ENCODE measurements around the gene OR9I1. TPM values are rescaled to one million over a fixed set of nuclear protein-coding genes. Genes with fewer than 3 reads are reported as not detected.

OR9I1 gene
- total RNA-seq, 1 experiment from 2014 or later, result not detected

DNA sequence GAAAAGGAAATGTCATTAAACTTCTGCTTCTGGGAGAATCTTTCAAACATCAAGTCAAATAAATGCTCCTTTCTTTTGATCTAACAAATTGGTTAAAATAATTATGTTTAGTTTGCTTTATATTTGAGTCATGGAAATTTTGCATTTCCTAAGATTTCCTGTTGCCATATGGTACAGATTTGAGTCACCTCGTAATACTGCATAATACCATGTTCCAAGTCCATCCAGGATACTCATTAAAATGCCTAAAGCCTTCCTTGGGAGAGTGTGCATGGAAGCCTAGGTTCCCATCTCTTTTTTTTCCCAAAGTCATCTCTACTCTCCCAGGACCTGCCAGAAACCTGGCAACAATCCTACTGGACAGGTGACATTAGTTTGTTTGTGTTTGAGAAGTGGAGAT is 4.2 kb downstream of the OR9I1 start (continued):
- TF ChIP-seq, protein P1, sequence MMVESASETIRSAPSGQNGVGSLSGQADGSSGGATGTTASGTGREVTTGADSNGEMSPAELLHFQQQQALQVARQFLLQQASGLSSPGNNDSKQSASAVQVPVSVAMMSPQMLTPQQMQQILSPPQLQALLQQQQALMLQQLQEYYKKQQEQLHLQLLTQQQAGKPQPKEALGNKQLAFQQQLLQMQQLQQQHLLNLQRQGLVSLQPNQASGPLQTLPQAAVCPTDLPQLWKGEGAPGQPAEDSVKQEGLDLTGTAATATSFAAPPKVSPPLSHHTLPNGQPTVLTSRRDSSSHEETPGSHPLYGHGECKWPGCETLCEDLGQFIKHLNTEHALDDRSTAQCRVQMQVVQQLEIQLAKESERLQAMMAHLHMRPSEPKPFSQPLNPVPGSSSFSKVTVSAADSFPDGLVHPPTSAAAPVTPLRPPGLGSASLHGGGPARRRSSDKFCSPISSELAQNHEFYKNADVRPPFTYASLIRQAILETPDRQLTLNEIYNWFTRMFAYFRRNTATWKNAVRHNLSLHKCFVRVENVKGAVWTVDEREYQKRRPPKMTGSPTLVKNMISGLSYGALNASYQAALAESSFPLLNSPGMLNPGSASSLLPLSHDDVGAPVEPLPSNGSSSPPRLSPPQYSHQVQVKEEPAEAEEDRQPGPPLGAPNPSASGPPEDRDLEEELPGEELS (CRISPR knock-in tag; IDR thresholded peaks at IDR 0.05), result no peak
- TF ChIP-seq, protein P2, sequence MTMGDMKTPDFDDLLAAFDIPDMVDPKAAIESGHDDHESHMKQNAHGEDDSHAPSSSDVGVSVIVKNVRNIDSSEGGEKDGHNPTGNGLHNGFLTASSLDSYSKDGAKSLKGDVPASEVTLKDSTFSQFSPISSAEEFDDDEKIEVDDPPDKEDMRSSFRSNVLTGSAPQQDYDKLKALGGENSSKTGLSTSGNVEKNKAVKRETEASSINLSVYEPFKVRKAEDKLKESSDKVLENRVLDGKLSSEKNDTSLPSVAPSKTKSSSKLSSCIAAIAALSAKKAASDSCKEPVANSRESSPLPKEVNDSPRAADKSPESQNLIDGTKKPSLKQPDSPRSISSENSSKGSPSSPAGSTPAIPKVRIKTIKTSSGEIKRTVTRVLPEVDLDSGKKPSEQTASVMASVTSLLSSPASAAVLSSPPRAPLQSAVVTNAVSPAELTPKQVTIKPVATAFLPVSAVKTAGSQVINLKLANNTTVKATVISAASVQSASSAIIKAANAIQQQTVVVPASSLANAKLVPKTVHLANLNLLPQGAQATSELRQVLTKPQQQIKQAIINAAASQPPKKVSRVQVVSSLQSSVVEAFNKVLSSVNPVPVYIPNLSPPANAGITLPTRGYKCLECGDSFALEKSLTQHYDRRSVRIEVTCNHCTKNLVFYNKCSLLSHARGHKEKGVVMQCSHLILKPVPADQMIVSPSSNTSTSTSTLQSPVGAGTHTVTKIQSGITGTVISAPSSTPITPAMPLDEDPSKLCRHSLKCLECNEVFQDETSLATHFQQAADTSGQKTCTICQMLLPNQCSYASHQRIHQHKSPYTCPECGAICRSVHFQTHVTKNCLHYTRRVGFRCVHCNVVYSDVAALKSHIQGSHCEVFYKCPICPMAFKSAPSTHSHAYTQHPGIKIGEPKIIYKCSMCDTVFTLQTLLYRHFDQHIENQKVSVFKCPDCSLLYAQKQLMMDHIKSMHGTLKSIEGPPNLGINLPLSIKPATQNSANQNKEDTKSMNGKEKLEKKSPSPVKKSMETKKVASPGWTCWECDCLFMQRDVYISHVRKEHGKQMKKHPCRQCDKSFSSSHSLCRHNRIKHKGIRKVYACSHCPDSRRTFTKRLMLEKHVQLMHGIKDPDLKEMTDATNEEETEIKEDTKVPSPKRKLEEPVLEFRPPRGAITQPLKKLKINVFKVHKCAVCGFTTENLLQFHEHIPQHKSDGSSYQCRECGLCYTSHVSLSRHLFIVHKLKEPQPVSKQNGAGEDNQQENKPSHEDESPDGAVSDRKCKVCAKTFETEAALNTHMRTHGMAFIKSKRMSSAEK (CRISPR knock-in tag; IDR thresholded peaks at IDR 0.05; ENCODE audit: borderline replicate concordance), result no peak
- TF ChIP-seq, protein P3, sequence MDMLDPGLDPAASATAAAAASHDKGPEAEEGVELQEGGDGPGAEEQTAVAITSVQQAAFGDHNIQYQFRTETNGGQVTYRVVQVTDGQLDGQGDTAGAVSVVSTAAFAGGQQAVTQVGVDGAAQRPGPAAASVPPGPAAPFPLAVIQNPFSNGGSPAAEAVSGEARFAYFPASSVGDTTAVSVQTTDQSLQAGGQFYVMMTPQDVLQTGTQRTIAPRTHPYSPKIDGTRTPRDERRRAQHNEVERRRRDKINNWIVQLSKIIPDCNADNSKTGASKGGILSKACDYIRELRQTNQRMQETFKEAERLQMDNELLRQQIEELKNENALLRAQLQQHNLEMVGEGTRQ (CRISPR knock-in tag; IDR thresholded peaks at IDR 0.05), result no peak
- TF ChIP-seq NFE2L1 (CRISPR knock-in tag; IDR thresholded peaks at IDR 0.05) (no peak), ZNF423 (CRISPR knock-in tag; IDR thresholded peaks at IDR 0.05) (no peak), ZNF416 (CRISPR knock-in tag; IDR thresholded peaks at IDR 0.05) (no peak), SOX15 (CRISPR knock-in tag; IDR thresholded peaks at IDR 0.05) (no peak), ZBTB21 (CRISPR knock-in tag; IDR thresholded peaks at IDR 0.05; ENCODE audit: borderline replicate concordance) (no peak)
- TF ChIP-seq, protein P4, sequence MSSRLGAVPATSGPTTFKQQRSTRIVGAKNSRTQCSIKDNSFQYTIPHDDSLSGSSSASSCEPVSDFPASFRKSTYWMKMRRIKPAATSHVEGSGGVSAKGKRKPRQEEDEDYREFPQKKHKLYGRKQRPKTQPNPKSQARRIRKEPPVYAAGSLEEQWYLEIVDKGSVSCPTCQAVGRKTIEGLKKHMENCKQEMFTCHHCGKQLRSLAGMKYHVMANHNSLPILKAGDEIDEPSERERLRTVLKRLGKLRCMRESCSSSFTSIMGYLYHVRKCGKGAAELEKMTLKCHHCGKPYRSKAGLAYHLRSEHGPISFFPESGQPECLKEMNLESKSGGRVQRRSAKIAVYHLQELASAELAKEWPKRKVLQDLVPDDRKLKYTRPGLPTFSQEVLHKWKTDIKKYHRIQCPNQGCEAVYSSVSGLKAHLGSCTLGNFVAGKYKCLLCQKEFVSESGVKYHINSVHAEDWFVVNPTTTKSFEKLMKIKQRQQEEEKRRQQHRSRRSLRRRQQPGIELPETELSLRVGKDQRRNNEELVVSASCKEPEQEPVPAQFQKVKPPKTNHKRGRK (CRISPR knock-in tag; IDR thresholded peaks at IDR 0.05; ENCODE audit: borderline replicate concordance), result no peak
- TF ChIP-seq, protein P5, sequence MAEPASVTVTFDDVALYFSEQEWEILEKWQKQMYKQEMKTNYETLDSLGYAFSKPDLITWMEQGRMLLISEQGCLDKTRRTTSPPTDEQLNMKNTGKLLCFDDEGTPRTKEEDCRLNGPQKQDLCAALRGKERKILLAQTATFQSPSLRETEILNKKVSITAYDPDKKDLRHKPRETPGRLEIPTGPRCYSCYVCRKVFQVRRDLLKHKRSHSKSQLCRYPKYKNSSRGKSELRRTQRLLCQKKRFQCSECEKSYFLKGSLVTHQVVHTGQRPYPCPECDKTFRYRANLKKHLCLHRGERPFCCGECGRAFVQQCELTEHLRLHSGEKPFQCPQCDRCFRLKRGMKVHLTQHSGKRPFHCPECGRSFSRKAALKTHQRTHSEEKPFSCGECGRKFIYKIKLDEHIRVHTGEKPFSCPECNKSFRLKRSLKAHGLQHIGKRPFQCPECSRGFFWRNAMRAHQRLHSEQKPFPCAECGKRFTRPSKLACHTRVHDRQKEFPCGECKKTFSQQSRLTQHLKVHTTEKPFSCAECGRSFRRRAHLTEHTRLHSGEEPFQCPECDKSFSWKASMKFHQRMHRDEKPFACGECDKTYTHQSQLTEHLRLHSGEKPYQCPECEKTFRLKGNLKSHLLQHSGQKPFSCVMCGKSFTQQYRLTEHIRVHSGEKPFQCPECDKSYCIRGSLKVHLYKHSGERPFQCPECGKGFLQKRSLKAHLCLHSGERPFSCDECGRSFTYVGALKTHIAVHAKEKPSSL (CRISPR knock-in tag; conservative IDR thresholded peaks at IDR 0.05), result no peak

DNA sequence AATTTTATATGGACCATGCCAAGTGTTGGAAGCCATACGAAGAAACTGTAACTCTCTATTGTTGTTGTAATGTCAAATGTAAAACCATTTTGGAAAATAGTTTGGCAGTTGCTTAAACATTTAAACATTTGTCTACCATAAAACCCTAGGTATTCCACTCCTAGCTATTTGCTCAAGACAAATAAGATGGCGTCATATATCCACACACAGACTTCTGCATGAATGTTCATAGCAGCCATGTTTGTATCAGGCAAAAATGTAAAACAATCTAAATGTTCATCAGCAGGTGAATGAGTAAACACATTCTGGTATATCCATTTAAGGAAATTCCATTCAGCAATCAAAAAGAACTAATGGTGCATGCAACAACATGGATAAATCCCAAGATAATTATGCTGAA is 27.9 kb downstream of the OR9I1 start:
- H3K36me3 Mint-ChIP-seq, result no peaks in the 10 kb centered on the region; the same call in 1 of the 2 replicates
- ATAC-seq, result no peak
- TF ChIP-seq ATF2 (CRISPR knock-in tag; IDR thresholded peaks at IDR 0.05; ENCODE audit: borderline replicate concordance, low read depth), result no peak
- no peak for TF ChIP-seq PRRX2 (CRISPR knock-in tag; IDR thresholded peaks at IDR 0.05)
- TF ChIP-seq MYBL2 (CRISPR knock-in tag; IDR thresholded peaks at IDR 0.05), result no peak
- TF ChIP-seq GRHL2 (CRISPR knock-in tag; IDR thresholded peaks at IDR 0.05; ENCODE audit: insufficient replicate concordance, severe bottlenecking), result no peak
- TF ChIP-seq, protein P6, sequence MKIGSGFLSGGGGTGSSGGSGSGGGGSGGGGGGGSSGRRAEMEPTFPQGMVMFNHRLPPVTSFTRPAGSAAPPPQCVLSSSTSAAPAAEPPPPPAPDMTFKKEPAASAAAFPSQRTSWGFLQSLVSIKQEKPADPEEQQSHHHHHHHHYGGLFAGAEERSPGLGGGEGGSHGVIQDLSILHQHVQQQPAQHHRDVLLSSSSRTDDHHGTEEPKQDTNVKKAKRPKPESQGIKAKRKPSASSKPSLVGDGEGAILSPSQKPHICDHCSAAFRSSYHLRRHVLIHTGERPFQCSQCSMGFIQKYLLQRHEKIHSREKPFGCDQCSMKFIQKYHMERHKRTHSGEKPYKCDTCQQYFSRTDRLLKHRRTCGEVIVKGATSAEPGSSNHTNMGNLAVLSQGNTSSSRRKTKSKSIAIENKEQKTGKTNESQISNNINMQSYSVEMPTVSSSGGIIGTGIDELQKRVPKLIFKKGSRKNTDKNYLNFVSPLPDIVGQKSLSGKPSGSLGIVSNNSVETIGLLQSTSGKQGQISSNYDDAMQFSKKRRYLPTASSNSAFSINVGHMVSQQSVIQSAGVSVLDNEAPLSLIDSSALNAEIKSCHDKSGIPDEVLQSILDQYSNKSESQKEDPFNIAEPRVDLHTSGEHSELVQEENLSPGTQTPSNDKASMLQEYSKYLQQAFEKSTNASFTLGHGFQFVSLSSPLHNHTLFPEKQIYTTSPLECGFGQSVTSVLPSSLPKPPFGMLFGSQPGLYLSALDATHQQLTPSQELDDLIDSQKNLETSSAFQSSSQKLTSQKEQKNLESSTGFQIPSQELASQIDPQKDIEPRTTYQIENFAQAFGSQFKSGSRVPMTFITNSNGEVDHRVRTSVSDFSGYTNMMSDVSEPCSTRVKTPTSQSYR (CRISPR knock-in tag; IDR thresholded peaks at IDR 0.05), result no peak
- TF ChIP-seq, protein P7, sequence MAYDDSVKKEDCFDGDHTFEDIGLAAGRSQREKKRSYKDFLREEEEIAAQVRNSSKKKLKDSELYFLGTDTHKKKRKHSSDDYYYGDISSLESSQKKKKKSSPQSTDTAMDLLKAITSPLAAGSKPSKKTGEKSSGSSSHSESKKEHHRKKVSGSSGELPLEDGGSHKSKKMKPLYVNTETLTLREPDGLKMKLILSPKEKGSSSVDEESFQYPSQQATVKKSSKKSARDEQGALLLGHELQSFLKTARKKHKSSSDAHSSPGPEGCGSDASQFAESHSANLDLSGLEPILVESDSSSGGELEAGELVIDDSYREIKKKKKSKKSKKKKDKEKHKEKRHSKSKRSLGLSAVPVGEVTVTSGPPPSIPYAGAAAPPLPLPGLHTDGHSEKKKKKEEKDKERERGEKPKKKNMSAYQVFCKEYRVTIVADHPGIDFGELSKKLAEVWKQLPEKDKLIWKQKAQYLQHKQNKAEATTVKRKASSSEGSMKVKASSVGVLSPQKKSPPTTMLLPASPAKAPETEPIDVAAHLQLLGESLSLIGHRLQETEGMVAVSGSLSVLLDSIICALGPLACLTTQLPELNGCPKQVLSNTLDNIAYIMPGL (CRISPR knock-in tag; IDR thresholded peaks at IDR 0.05), result no peak
- TF ChIP-seq, protein P3 (CRISPR knock-in tag; IDR thresholded peaks at IDR 0.05), result no peak
- TF ChIP-seq IRF2 (CRISPR knock-in tag; IDR thresholded peaks at IDR 0.05; ENCODE audit: borderline replicate concordance, low read depth), result no peak
- no peak for TF ChIP-seq ZNF416 (CRISPR knock-in tag; IDR thresholded peaks at IDR 0.05)

More for the DNA sequence above, 27.9 kb downstream of the OR9I1 start:
- no peak overlapping the region for H3K27ac Mint-ChIP-seq
- DNase-seq (ENCODE audit: low spot score), result no peak
- POLR2A ChIA-PET, result no interaction called here
- H3K9me3 Mint-ChIP-seq, result peaks cover 10% of the 10 kb centered on the region
- no peaks in the 10 kb centered on the region for H3K4me1 Mint-ChIP-seq
- H3K4me3 Mint-ChIP-seq, result no peak overlapping the region
- no peaks in the 10 kb centered on the region; the same call in 1 of the 2 replicates for H3K27me3 Mint-ChIP-seq (ENCODE audit: low read depth)
- CTCF ChIA-PET, result no interaction called here

Data from WTC11 (cell line).